SK-N-SH (cell line): ENCODE results near the gene PPP1R10. TPM values are rescaled to one million over a fixed set of nuclear protein-coding genes. Genes with fewer than 3 reads are reported as not detected.

Source experiments
- CTCF ChIA-PET: fragments of 300-600, 350-600 bp; formaldehyde crosslinking; extraction: SDS; loops from one replicate; lab custom pipeline; 2021; lab: Yijun Ruan, JAX
- POLR2A ChIA-PET: fragments of 350-600 bp; sonication (Branson Sonifier 250); formaldehyde crosslinking; extraction: SDS; loops from one replicate; lab custom pipeline; 2020; ENCODE audit warnings: antibody characterized with exemption, inconsistent platforms; lab: Yijun Ruan, JAX
- DNase-seq: peaks from one replicate; pipeline ENCODE4 v3.0.0; 2012
- H2AFZ ChIP-seq: fragments of 200-600 bp; sonication (generic); 2 replicates; pipeline ENCODE4 v1.8.1; 2016; ENCODE audit warnings: antibody characterized with exemption, mild to moderate bottlenecking, low read depth
- H3F3A ChIP-seq: fragments of 200-600 bp; sonication (generic); replicated peaks from 2 replicates; pipeline ENCODE3; 2016; ENCODE audit warnings: antibody characterized with exemption, mild to moderate bottlenecking; ENCODE audit not compliant: insufficient read depth
- H3K27ac ChIP-seq, 2 experiments: fragments of 200-500 bp in 1 of 2; fragments of 200-600 bp in 1 of 2; sonication (Bioruptor generic) in 1 of 2; sonication (generic), shearing (Covaris generic) in 1 of 2; 2 replicates each; pipeline versions ENCODE4 v1.5.1 to v1.6.1; 2014 to 2016; ENCODE audit warnings: low read depth in 2 of 2, inconsistent platforms in 1 of 2, low read length in 1 of 2, mild to moderate bottlenecking in 1 of 2, mixed read lengths in 1 of 2
- H3K27me3 ChIP-seq: fragments of 200-600 bp; sonication (generic), shearing (Covaris generic); 2 replicates; pipeline ENCODE4 v1.6.1; 2016; ENCODE audit warnings: mixed run types; ENCODE audit not compliant: insufficient read depth
- H3K36me3 ChIP-seq, 2 experiments: fragments of 200-500 bp in 1 of 2; fragments of 200-600 bp in 1 of 2; sonication (Bioruptor generic) in 1 of 2; sonication (generic) in 1 of 2; replicated peaks in 1 of 2; 2 replicates each; pipeline versions ENCODE3 to v1.5.1; 2014 to 2016; ENCODE audit warnings: low read length in 1 of 2, mild to moderate bottlenecking in 1 of 2; ENCODE audit not compliant: insufficient read depth in 2 of 2, control insufficient read depth in 1 of 2
- H3K4me1 ChIP-seq, 2 experiments: fragments of 200-500 bp in 1 of 2; fragments of 200-600 bp in 1 of 2; sonication (Bioruptor generic) in 1 of 2; sonication (generic), shearing (Covaris generic) in 1 of 2; 2 replicates each; pipeline versions ENCODE4 v1.5.1 to v1.6.1; 2014 to 2016; ENCODE audit warnings: low read depth in 1 of 2, low read length in 1 of 2, mixed run types in 1 of 2; ENCODE audit not compliant: insufficient read depth in 2 of 2, control insufficient read depth in 1 of 2
- H3K4me2 ChIP-seq: fragments of 200-600 bp; sonication (generic), shearing (Covaris generic); 2 replicates; pipeline ENCODE4 v1.6.1; 2017; ENCODE audit warnings: mixed run types
- H3K4me3 ChIP-seq, 2 experiments: fragments of 200-500 bp in 1 of 2; fragments of 200-600 bp in 1 of 2; sonication (Bioruptor generic) in 1 of 2; sonication (generic), shearing (Covaris generic) in 1 of 2; 2 replicates each; pipeline versions ENCODE4 v1.5.1 to v1.8.1; 2014 to 2016; ENCODE audit warnings: low read depth in 2 of 2, inconsistent platforms in 1 of 2, low read length in 1 of 2, mild to moderate bottlenecking in 1 of 2, mixed read lengths in 1 of 2, moderate library complexity in 1 of 2
- H3K79me2 ChIP-seq: fragments of 200-600 bp; sonication (generic); 2 replicates; pipeline ENCODE4 v1.8.1; 2017; ENCODE audit warnings: mild to moderate bottlenecking; ENCODE audit not compliant: insufficient read depth
- H3K9ac ChIP-seq: fragments of 200-600 bp; sonication (generic); 2 replicates; pipeline ENCODE4 v1.6.1; 2017; ENCODE audit warnings: mixed run types
- H3K9me2 ChIP-seq: fragments of 200-600 bp; sonication (generic); 2 replicates; pipeline ENCODE4 v1.6.1; 2017; ENCODE audit warnings: mixed run types
- H3K9me3 ChIP-seq: fragments of 200-600 bp; sonication (generic); 2 replicates; pipeline ENCODE4 v1.6.1; 2017; ENCODE audit warnings: mixed run types, mild to moderate bottlenecking, moderate library complexity
- H4K20me1 ChIP-seq: fragments of 200-600 bp; sonication (generic); 2 replicates; pipeline ENCODE4 v1.6.1; 2017; ENCODE audit warnings: mild to moderate bottlenecking, mixed run types; ENCODE audit not compliant: insufficient read depth
- CTCF ChIP-seq: fragments of 200-600 bp; sonication (generic); IDR thresholded peaks from 2 replicates; pipeline ENCODE4 v1.6.1; 2017; ENCODE audit warnings: antibody characterized with exemption, mild to moderate bottlenecking, moderate library complexity
- ELF1 ChIP-seq: IDR thresholded peaks from 2 replicates; pipeline ENCODE4 v1.4.0; 2012
- EP300 ChIP-seq, 2 experiments: IDR thresholded peaks; 2 replicates each; pipeline versions ENCODE4 v1.4.0 to v1.6.1; 2012; ENCODE audit warnings: borderline replicate concordance in 1 of 2, low read depth in 1 of 2, low read length in 1 of 2
- EZH2phosphoT487 ChIP-seq: fragments of 200-600 bp; sonication (generic); IDR thresholded peaks from 2 replicates; pipeline ENCODE4 v1.6.1; 2017; ENCODE audit warnings: low read depth, mixed run types, mild to moderate bottlenecking, antibody characterized with exemption, moderate library complexity, borderline replicate concordance
- FOSL2 ChIP-seq: IDR thresholded peaks from 2 replicates; pipeline ENCODE4 v1.4.0; 2012; ENCODE audit warnings: low read depth, mild to moderate bottlenecking, moderate library complexity, borderline replicate concordance
- GABPA ChIP-seq: IDR thresholded peaks from 2 replicates; pipeline ENCODE4 v1.4.0; 2012; ENCODE audit warnings: low read depth, mild to moderate bottlenecking
- GATA2 ChIP-seq: sonication (generic); formaldehyde crosslinking; IDR thresholded peaks from 2 replicates; pipeline ENCODE4 v1.5.0; 2020; ENCODE audit warnings: mild to moderate bottlenecking, missing genetic modification reagents
- MAX ChIP-seq: IDR thresholded peaks from 2 replicates; pipeline ENCODE4 v1.4.0; 2012; ENCODE audit warnings: low read depth
- MXI1 ChIP-seq: IDR thresholded peaks from 2 replicates; pipeline ENCODE4 v1.6.1; 2012; ENCODE audit warnings: mild to moderate bottlenecking, low read depth, low read length, improper control_type of control experiment
- NRF1 ChIP-seq: IDR thresholded peaks from 2 replicates; pipeline ENCODE4 v1.6.1; 2012; ENCODE audit warnings: low read depth, mild to moderate bottlenecking, low read length
- PBX3 ChIP-seq: IDR thresholded peaks from 2 replicates; pipeline ENCODE4; 2012
- RCOR1 ChIP-seq: fragments of 150-350 bp; IDR thresholded peaks from 2 replicates; pipeline ENCODE4 v1.6.1; 2017; ENCODE audit warnings: antibody characterized with exemption, low read length
- SIN3A ChIP-seq: IDR thresholded peaks from 2 replicates; pipeline ENCODE4 v1.6.1; 2012; ENCODE audit warnings: low read depth, mild to moderate bottlenecking, low read length, moderate library complexity, borderline replicate concordance
- SMC3 ChIP-seq: IDR thresholded peaks from 2 replicates; pipeline ENCODE4 v1.6.1; 2012; ENCODE audit warnings: low read depth, low read length, improper control_type of control experiment
- USF1 ChIP-seq: IDR thresholded peaks from 2 replicates; pipeline ENCODE4 v1.4.0; 2012; ENCODE audit warnings: low read depth, borderline replicate concordance
- USF2 ChIP-seq: fragments of 150-350 bp; IDR thresholded peaks from 2 replicates; pipeline ENCODE4 v1.6.1; 2017; ENCODE audit warnings: antibody characterized with exemption, low read length, low read depth, borderline replicate concordance
- WGBS: methylation state at CpG from one replicate; pipeline ENCODE4 v1.1.6; 2017; ENCODE audit warnings: low lambda C conversion rate; 5-methylcytosine and 5-hydroxymethylcytosine counted together
- polyA plus RNA-seq, 3 experiments: library from polyadenylated mRNA; depleted of rRNA; stranded (reverse); fragments of >200 nt; gene quantifications; 2 replicates each; pipeline ENCODE4 v1.2.3, GENCODE V29; 2012

PPP1R10 gene
- polyA plus RNA-seq, 1 of the 3 experiments (the other 2 are of a cell fraction): 16.8 TPM

- TF ChIP-seq RCOR1 (no peak), SMC3 (no peak), EZH2phosphoT487 (no peak), GATA2 (CRISPR knock-in tag) (no peak), GABPA (no peak), ELF1 (no peak), EP300 (IDR thresholded peaks at IDR 0.05; ENCODE audit: borderline replicate concordance in 1 of 2, low read depth in 1 of 2, low read length in 1 of 2) (no peak), FOSL2 (no peak), USF2 (no peak)
- 94% methylated on average over 12 of the region's 12 CpGs for WGBS
- H3K9me2 ChIP-seq: no peaks in the 10 kb centered on the region
- no peaks in the 10 kb centered on the region for H3K27me3 ChIP-seq
- no peak overlapping the region for H3K4me2 ChIP-seq
- CTCF ChIA-PET: interaction anchor here (0.9 to 2.6 kb wide), 3 partner anchors 22 to 80 kb away, joined by 3 to 8 read pairs (median 7); partner anchors contain the start of gene DHX16
- peaks cover 23 to 32% of the 10 kb centered on the region in 2 experiments for H3K36me3 ChIP-seq
- no peak overlapping the region for H3K9ac ChIP-seq
- H3K27ac ChIP-seq: no peak overlapping the region
- no peaks in the 10 kb centered on the region for H4K20me1 ChIP-seq
- no peak overlapping the region for H3K4me3 ChIP-seq
- H3K9me3 ChIP-seq: no peaks in the 10 kb centered on the region
- peaks cover 0 to 6% of the 10 kb centered on the region in 2 experiments; a peak in 2 of 4 replicates for H3K4me1 ChIP-seq
- POLR2A ChIA-PET: interaction anchor here (1.4 kb wide), 1 partner anchor 10 kb away, joined by 3 read pairs; no protein-coding TSS in a partner anchor
- no peak for DNase-seq
- no peak overlapping the region for H2AFZ ChIP-seq
- H3F3A ChIP-seq: peaks cover 9% of the 10 kb centered on the region
- H3K79me2 ChIP-seq: peaks cover 25% of the 10 kb centered on the region; the same call in 1 of the 2 replicates
These were observed 34.1 kb upstream of the PPP1R10 start for GRCh38 chr6:30651143-30651542.

GRCh38 chr6:30647242-30648116, 30.4 kb upstream of the PPP1R10 start:
- Histone ChIP-seq H3K27ac (peak overlapping the region; percentile 77 to 94), H3K27me3 (no peaks in the 10 kb centered on the region), H3K9me3 (no peaks in the 10 kb centered on the region), H3K36me3 (peaks cover 26 to 35% of the 10 kb centered on the region in 2 experiments), H3K4me3 (peak overlapping the region; percentile 84), H3K4me1 (peaks cover 0 to 6% of the 10 kb centered on the region in 2 experiments; a peak in 2 of 4 replicates), H4K20me1 (no peaks in the 10 kb centered on the region), H2AFZ (peak overlapping the region; percentile 68), H3K4me2 (peak overlapping the region; percentile 97), H3K9ac (peak overlapping the region; percentile 84), H3K9me2 (no peaks in the 10 kb centered on the region), H3F3A (peaks cover 17% of the 10 kb centered on the region), H3K79me2 (peaks cover 32% of the 10 kb centered on the region)
- WGBS: 1% methylated on average over 24 of the region's 78 CpGs
- peak; percentile 92 for DNase-seq
- CTCF ChIA-PET: interaction anchor here (0.6 to 0.9 kb wide), 4 partner anchors 18 to 815 kb away, joined by 3 read pairs; no protein-coding TSS in a partner anchor
- TF ChIP-seq USF1 (peak; percentile 25; the same call in 1 of the 2 replicates), CTCF (no peak), SIN3A (peak; percentile 69; the same call in 1 of the 2 replicates), MAX (peak; percentile 44; the same call in 1 of the 2 replicates), MXI1 (peak; percentile 66), NRF1 (peak; percentile 77), EZH2phosphoT487 (no peak), GABPA (no peak), PBX3 (no peak)
- POLR2A ChIA-PET: interaction anchor here (0.8 to 1.2 kb wide), 4 partner anchors 25 to 74 kb away, joined by 4 to 7 read pairs (median 4); partner anchors contain the start of gene DHX16
